ENCODE data around the gene CDC42EP1. TPM values are rescaled to one million over a fixed set of nuclear protein-coding genes. Genes with fewer than 3 reads are reported as not detected.
"Not testable (repeated sequence)": the region's sequence is repeated elsewhere in the genome, so short reads cannot be mapped to it uniquely, and the experiment has no call there.

CDC42EP1 gene
- polyA plus RNA-seq, 3 donors = 5.9 to 13.2 (median 8.5) TPM

- peak within 1 kb of the TSS; percentile 47 for H2AFZ ChIP-seq (ENCODE audit: insufficient read depth, low read depth, low read length, poor library complexity, severe bottlenecking)
- WGBS (ENCODE audit: insufficient coverage) = under 1% methylated on average over 77 of the region's 82 CpGs
- H3K9me3 ChIP-seq (replicated peaks in 1 of 2; ENCODE audit: control insufficient read depth in 1 of 2, insufficient read depth in 1 of 2, low read length in 2 of 2) = no peaks in the 10 kb centered on the region
- H3K27ac ChIP-seq (ENCODE audit: low read depth in 1 of 2, low read length in 2 of 2) = peak within 1 kb of the TSS; percentile 91 to 93
- H3K27me3 Mint-ChIP-seq (ENCODE audit: low read depth in 3 of 3) = peaks cover 7 to 16% (median 7%) of the 10 kb centered on the region in 3 donors
- H3K79me2 ChIP-seq (ENCODE audit: insufficient read depth, low read length) = peaks cover 39% of the 10 kb centered on the region
- H3K36me3 ChIP-seq (replicated peaks in 1 of 2; ENCODE audit: control insufficient read depth in 1 of 2, insufficient read depth in 2 of 2, low read length in 2 of 2) = peaks cover 0 to under 1% of the 10 kb centered on the region in 2 donors
- no peaks in the 10 kb centered on the region for H3K27me3 ChIP-seq (ENCODE audit: control insufficient read depth in 2 of 2, insufficient read depth in 2 of 2, low read length in 2 of 2)
- H3K4me2 ChIP-seq (replicated peaks; ENCODE audit: extremely low read depth, low read length, poor library complexity, severe bottlenecking) = peak within 1 kb of the TSS; percentile 76
- peaks cover 3% of the 10 kb centered on the region for H4K20me1 ChIP-seq (ENCODE audit: insufficient read depth, low read length)
- no peak for TF ChIP-seq CTCF (IDR thresholded peaks at IDR 0.05)
- H3K4me3 ChIP-seq (replicated peaks in 1 of 3; ENCODE audit: low read depth in 2 of 3, low read length in 3 of 3) = peak within 1 kb of the TSS; percentile 60 to 81 (median 68)
- peak; percentile 100 for DNase-seq
- H3K9me3 Mint-ChIP-seq = no peaks in the 10 kb centered on the region
- peak within 1 kb of the TSS; percentile 91 for H3K9ac ChIP-seq (ENCODE audit: insufficient read depth, low read length, poor library complexity, severe bottlenecking)
- H3K4me1 ChIP-seq (ENCODE audit: control insufficient read depth in 1 of 2, insufficient read depth in 2 of 2, low read length in 2 of 2) = peaks cover 42 to 45% of the 10 kb centered on the region in 2 donors
- H3K27ac Mint-ChIP-seq = peak within 1 kb of the TSS; percentile 97 to 99 (median 98)
- peaks cover 7 to 19% of the 10 kb centered on the region in 2 donors for H3K36me3 Mint-ChIP-seq
- H3K4me3 Mint-ChIP-seq = peak within 1 kb of the TSS; percentile 97
- intact Hi-C loops (cut with micrococcal nuclease) = loop anchor here in 1 of 2 donors (2.0 to 5.0 kb wide), 2 partner anchors 34 to 68 kb away; no protein-coding TSS in a partner anchor
- H3K4me1 Mint-ChIP-seq = peaks cover 53% of the 10 kb centered on the region
Observed at GRCh38 chr22:37608477-37609239, 48.4 kb downstream of the CDC42EP1 start, which contains the start of gene GGA1. Gene GGA1 (plus strand): TSS chr22:37608834. CDS start chr22:37608861, 27 bp downstream.

GRCh38 chr22:37609240-37610152 is 49.2 kb downstream of the CDC42EP1 start:
- peak overlapping the region; percentile 60 to 81 (median 68) for H3K4me3 ChIP-seq (replicated peaks in 1 of 3; ENCODE audit: low read depth in 2 of 3, low read length in 3 of 3)
- H3K9me3 ChIP-seq (replicated peaks in 1 of 2; ENCODE audit: control insufficient read depth in 1 of 2, insufficient read depth in 1 of 2, low read length in 2 of 2) = no peaks in the 10 kb centered on the region
- peak overlapping the region; percentile 76 for H3K4me2 ChIP-seq (replicated peaks; ENCODE audit: extremely low read depth, low read length, poor library complexity, severe bottlenecking)
- Mint-ChIP-seq H3K27me3 (ENCODE audit: low read depth in 3 of 3) (peaks cover 7 to 13% (median 7%) of the 10 kb centered on the region in 3 donors), H3K9me3 (no peaks in the 10 kb centered on the region), H3K36me3 (peaks cover 14 to 27% of the 10 kb centered on the region in 2 donors), H3K4me3 (peak overlapping the region; percentile 97), H3K4me1 (peaks cover 53% of the 10 kb centered on the region), H3K27ac (peak overlapping the region; percentile 94 to 99 (median 97))
- peaks cover 6 to 9% of the 10 kb centered on the region in 2 donors for H3K36me3 ChIP-seq (replicated peaks in 1 of 2; ENCODE audit: control insufficient read depth in 1 of 2, insufficient read depth in 2 of 2, low read length in 2 of 2)
- H3K9ac ChIP-seq (ENCODE audit: insufficient read depth, low read length, poor library complexity, severe bottlenecking) = peak overlapping the region; percentile 91
- H4K20me1 ChIP-seq (ENCODE audit: insufficient read depth, low read length) = peaks cover 3% of the 10 kb centered on the region
- intact Hi-C loops (cut with micrococcal nuclease) = loop anchor here in 1 of 2 donors (2.0 to 5.0 kb wide), 2 partner anchors 33 to 67 kb away; no protein-coding TSS in a partner anchor
- WGBS (ENCODE audit: insufficient coverage) = 11% methylated on average over 26 of the region's 26 CpGs
- H3K27ac ChIP-seq (ENCODE audit: low read depth in 1 of 2, low read length in 2 of 2) = peak overlapping the region; percentile 91 to 93
- no peaks in the 10 kb centered on the region for H3K27me3 ChIP-seq (ENCODE audit: control insufficient read depth in 2 of 2, insufficient read depth in 2 of 2, low read length in 2 of 2)
- H3K4me1 ChIP-seq (ENCODE audit: control insufficient read depth in 1 of 2, insufficient read depth in 2 of 2, low read length in 2 of 2) = peaks cover 42 to 45% of the 10 kb centered on the region in 2 donors
- peaks cover 39% of the 10 kb centered on the region for H3K79me2 ChIP-seq (ENCODE audit: insufficient read depth, low read length)
- DNase-seq = no peak
- H2AFZ ChIP-seq (ENCODE audit: insufficient read depth, low read depth, low read length, poor library complexity, severe bottlenecking) = no peak overlapping the region
- TF ChIP-seq CTCF (IDR thresholded peaks at IDR 0.05) = no peak

- Mint-ChIP-seq H3K4me1 (peaks cover 49% of the 10 kb centered on the region), H3K4me3 (peak overlapping the region; percentile 97), H3K36me3 (peaks cover 18 to 33% of the 10 kb centered on the region in 2 donors), H3K27ac (peak overlapping the region; percentile 94 to 99 (median 97)), H3K27me3 (ENCODE audit: low read depth in 3 of 3) (peaks cover 5 to 12% (median 6%) of the 10 kb centered on the region in 3 donors)
- no CpG with 5 or more reads among the region's 3 CpGs for WGBS (ENCODE audit: insufficient coverage)
- intact Hi-C loops (cut with micrococcal nuclease); H4K20me1 ChIP-seq (ENCODE audit: insufficient read depth, low read length); H3K27me3 ChIP-seq (ENCODE audit: control insufficient read depth in 2 of 2, insufficient read depth in 2 of 2, low read length in 2 of 2); H3K9me3 Mint-ChIP-seq; H2AFZ ChIP-seq (ENCODE audit: insufficient read depth, low read depth, low read length, poor library complexity, severe bottlenecking); H3K9me3 ChIP-seq (replicated peaks in 1 of 2; ENCODE audit: control insufficient read depth in 1 of 2, insufficient read depth in 1 of 2, low read length in 2 of 2): not testable (repeated sequence)
- Histone ChIP-seq H3K9ac (ENCODE audit: insufficient read depth, low read length, poor library complexity, severe bottlenecking) (peak overlapping the region; percentile 91), H3K27ac (ENCODE audit: low read depth in 1 of 2, low read length in 2 of 2) (peak overlapping the region; percentile 91 to 93), H3K4me1 (ENCODE audit: control insufficient read depth in 1 of 2, insufficient read depth in 2 of 2, low read length in 2 of 2) (peaks cover 42 to 45% of the 10 kb centered on the region in 2 donors), H3K36me3 (replicated peaks in 1 of 2; ENCODE audit: control insufficient read depth in 1 of 2, insufficient read depth in 2 of 2, low read length in 2 of 2) (peaks cover 11 to 15% of the 10 kb centered on the region in 2 donors), H3K4me2 (replicated peaks; ENCODE audit: extremely low read depth, low read length, poor library complexity, severe bottlenecking) (peak overlapping the region; percentile 76), H3K4me3 (replicated peaks in 1 of 3; ENCODE audit: low read depth in 2 of 3, low read length in 3 of 3) (peak overlapping the region in 2 of 3 experiments; percentile 60 to 81), H3K79me2 (ENCODE audit: insufficient read depth, low read length) (peaks cover 39% of the 10 kb centered on the region)
- DNase-seq = peak in 1 of 3 donors; percentile 53
Observed at GRCh38 chr22:37610153-37610475, 49.8 kb downstream of the CDC42EP1 start.

Data from CD14-positive monocyte (primary cell).